Cardiac fibroblast (primary cell): Measurements from ENCODE around the gene CDK14.

ENCODE experiments used
- DNase-seq, 2 donors: peaks; one replicate each; pipeline versions ENCODE4 v3.0.0 to v3.0.0-alpha.2; 2010; ENCODE audit warnings: low read depth in 2 of 2
- H3K4me3 ChIP-seq, 2 donors: replicated peaks in 1 of 2; 1 replicate in 1 of 2; 2 replicates in 1 of 2; pipeline ENCODE4 v1.5.1; 2011; ENCODE audit warnings: low read depth in 2 of 2, low read length in 2 of 2, mild to moderate bottlenecking in 2 of 2, moderate library complexity in 1 of 2
- TF ChIP-seq, protein P1 (sequence below): IDR thresholded peaks from one replicate; pipeline ENCODE4 v1.5.1; 2011; ENCODE audit warnings: low read depth, mild to moderate bottlenecking, low read length, inconsistent platforms

Gene CDK14

DNA sequence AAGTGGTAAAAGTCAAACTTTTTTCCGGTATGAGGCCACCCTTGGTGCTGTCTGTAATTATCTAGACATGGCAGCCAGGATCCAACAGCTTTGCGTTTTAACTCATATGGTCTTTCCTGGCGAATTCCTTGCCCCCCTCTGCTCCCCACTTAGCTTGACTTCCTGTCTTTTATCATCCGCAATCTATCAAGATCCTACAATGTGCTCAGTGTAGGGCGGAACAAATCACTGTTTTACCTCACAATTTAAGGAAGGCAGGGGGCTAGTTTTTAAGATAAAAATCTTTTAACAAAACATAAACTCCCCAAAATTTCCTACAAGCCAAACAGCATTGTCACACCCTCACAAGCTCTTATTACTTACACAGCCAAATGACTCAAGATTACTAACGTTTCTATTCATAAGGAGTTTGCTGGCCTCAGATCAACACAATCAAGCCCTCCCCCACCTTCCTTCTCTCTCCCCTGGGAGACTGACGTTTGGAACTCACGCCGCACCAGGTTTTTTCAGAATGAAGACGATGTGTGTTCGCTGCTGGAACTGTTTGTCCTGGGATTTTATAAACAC, 1.3 kb upstream of the CDK14 start:
- DNase-seq = peak; percentile 85 to 98
- H3K4me3 ChIP-seq = peak overlapping the region; percentile 79 to 80
- TF ChIP-seq, protein P1, sequence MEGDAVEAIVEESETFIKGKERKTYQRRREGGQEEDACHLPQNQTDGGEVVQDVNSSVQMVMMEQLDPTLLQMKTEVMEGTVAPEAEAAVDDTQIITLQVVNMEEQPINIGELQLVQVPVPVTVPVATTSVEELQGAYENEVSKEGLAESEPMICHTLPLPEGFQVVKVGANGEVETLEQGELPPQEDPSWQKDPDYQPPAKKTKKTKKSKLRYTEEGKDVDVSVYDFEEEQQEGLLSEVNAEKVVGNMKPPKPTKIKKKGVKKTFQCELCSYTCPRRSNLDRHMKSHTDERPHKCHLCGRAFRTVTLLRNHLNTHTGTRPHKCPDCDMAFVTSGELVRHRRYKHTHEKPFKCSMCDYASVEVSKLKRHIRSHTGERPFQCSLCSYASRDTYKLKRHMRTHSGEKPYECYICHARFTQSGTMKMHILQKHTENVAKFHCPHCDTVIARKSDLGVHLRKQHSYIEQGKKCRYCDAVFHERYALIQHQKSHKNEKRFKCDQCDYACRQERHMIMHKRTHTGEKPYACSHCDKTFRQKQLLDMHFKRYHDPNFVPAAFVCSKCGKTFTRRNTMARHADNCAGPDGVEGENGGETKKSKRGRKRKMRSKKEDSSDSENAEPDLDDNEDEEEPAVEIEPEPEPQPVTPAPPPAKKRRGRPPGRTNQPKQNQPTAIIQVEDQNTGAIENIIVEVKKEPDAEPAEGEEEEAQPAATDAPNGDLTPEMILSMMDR = no peak

DNA sequence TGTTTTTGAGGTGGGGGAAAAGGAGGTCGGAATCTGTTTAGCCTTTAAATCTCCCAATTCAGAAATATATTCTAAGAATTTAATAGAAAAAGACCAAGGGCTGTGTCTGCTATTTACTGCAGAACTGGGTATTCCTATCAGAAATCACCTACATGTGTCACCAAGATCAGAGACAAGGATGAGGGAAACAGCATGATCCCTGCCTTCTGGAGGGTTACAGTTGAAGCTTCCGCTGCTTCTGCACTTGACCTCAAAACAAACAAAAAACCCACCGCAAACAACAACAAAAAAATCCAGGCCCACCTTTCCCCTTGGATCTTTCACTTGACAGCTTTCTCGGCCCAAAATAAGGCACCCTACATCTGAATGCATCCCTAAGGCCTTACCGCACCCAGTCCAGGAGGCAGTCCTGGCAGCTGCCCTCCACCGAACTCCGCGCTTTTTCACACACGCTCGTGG, 750 bp upstream of the CDK14 start:
- TF ChIP-seq, protein P1 = no peak
- peak overlapping the region; percentile 79 to 80 for H3K4me3 ChIP-seq
- peak in 1 of 2 donors; percentile 25 for DNase-seq

- TF ChIP-seq, protein P1 = no peak
- peak overlapping the region; percentile 79 to 80 for H3K4me3 ChIP-seq
- peak; percentile 52 to 65 for DNase-seq
Observed at GRCh38 chr7:90596671-90597562, 796 bp downstream of the CDK14 start.

DNA sequence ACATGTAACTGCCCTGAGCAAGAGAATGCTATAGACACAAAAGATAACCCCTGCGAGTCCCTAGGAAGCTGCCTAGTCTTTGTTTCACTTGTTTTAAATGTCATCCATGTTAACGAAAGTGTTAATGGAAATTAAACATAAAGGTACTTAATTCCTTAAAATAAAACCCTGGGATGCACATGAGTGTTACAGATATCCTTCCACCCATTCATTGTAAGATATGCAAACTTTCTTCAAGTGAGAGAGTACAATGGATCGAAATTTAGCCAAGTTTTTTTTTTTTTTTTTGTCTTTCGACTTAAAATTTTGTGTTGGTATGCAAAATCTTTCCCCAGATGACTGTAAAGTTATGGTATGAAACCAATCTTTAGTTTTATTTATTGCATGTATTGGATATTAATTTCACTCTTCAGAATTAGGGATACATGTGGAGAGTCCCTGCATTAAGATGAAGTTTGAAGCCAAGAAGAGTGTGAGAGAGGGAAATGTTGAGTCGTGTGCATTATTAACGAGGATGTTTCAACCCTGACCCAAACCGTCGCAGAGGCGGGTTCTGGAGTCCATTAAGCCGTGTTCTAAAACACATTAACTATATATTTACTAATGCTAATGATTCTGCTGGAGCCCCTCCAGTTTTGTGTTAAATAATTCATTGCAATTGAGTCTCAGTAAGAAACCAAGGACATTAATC, 1.6 kb downstream of the CDK14 start:
- DNase-seq = peak in 1 of 2 donors; percentile 20
- TF ChIP-seq, protein P1 = no peak
- peak overlapping the region; percentile 79 to 80 for H3K4me3 ChIP-seq

GRCh38 chr7:90599038-90599437, 2.9 kb downstream of the CDK14 start:
- TF ChIP-seq, protein P1 = no peak
- DNase-seq = peak in 1 of 2 donors; percentile 28
- peak overlapping the region in 1 of 2 donors; percentile 2 for H3K4me3 ChIP-seq

GRCh38 chr7:90599892-90600555, 3.9 kb downstream of the CDK14 start:
- TF ChIP-seq, protein P1 = no peak
- H3K4me3 ChIP-seq = peak overlapping the region in 1 of 2 donors; percentile 18
- peak; percentile 68 to 74 for DNase-seq
